Neural progenitor cell (in vitro differentiated cells): Measurements from ENCODE around the gene IL37.

ENCODE experiments used
- EZH2 ChIP-seq: fragments of 200-600 bp; sonication (generic); IDR thresholded peaks from 2 replicates; pipeline ENCODE4 v1.6.1; 2017; ENCODE audit warnings: antibody characterized with exemption, mild to moderate bottlenecking, moderate library complexity
- TF ChIP-seq, protein P1 (sequence below): fragments of 200-600 bp; sonication (generic); IDR thresholded peaks from 2 replicates; pipeline ENCODE4 v1.5.1; 2017; ENCODE audit warnings: antibody characterized with exemption, mild to moderate bottlenecking

DNA sequence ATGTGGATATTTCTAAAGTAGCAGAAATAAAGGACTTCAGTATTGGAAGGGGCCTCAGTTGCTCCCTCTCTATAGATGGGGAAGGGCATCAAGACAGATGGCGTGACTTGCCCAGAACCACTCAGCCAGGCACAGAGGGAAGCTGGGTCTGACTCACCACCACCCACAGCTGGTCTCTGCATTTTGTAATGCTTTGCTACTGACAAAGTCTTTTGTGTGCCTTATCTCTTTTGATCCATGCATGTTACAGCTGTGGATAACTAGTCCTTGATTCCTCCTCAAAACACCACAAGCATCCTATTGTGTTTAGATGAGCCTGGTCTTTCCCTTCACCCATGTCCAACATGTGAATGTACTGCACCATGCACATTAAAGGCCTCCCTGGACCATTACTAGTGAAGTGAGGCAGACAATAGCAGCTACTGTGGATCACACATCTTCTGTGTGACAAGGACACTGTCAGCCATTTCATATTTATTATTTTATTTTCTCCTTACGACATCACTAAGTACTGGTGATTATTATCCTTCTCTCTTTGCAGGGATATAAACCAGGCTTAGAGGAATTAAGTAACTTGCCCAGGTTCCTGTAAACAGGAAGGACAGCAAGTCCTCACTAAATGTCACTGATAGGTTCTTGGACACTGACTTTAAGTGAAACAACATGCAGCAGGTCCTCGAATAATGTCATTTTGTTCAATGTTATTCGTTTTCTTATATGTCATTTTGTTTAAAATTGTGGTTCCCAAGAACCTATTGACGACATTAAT, 29.6 kb upstream of the IL37 start:
- TF ChIP-seq, protein P1, sequence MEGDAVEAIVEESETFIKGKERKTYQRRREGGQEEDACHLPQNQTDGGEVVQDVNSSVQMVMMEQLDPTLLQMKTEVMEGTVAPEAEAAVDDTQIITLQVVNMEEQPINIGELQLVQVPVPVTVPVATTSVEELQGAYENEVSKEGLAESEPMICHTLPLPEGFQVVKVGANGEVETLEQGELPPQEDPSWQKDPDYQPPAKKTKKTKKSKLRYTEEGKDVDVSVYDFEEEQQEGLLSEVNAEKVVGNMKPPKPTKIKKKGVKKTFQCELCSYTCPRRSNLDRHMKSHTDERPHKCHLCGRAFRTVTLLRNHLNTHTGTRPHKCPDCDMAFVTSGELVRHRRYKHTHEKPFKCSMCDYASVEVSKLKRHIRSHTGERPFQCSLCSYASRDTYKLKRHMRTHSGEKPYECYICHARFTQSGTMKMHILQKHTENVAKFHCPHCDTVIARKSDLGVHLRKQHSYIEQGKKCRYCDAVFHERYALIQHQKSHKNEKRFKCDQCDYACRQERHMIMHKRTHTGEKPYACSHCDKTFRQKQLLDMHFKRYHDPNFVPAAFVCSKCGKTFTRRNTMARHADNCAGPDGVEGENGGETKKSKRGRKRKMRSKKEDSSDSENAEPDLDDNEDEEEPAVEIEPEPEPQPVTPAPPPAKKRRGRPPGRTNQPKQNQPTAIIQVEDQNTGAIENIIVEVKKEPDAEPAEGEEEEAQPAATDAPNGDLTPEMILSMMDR: no peak
- no peak for TF ChIP-seq EZH2
